Activated naive CD8-positive, alpha-beta T cell treated with anti-CD3 and anti-CD28 coated beads, Interleukin-2, amount 50 U/mL, for 24 hours (primary cell): ENCODE measurements around the gene KLB.

ENCODE experiments used
- ATAC-seq: fragments of 150-1000 bp; cut with Tn5 transposase; one replicate; pipeline ENCODE4 v1.10.0; 2021
- DNase-seq: peaks from one replicate; pipeline ENCODE4 v3.0.0; 2021
- H3K27ac Mint-ChIP-seq: one replicate; pipeline ENCODE4 v1.8.0; 2021; ENCODE audit warnings: mild to moderate bottlenecking, mixed read lengths
- H3K27me3 Mint-ChIP-seq: one replicate; pipeline ENCODE4 v1.8.0; 2021; ENCODE audit warnings: mixed read lengths
- H3K36me3 Mint-ChIP-seq: one replicate; pipeline ENCODE4 v1.8.0; 2021; ENCODE audit warnings: low read depth, mixed read lengths
- H3K4me1 Mint-ChIP-seq: one replicate; pipeline ENCODE4 v1.8.0; 2021; ENCODE audit warnings: mixed read lengths
- H3K4me3 Mint-ChIP-seq: one replicate; pipeline ENCODE4 v1.8.0; 2021; ENCODE audit warnings: mild to moderate bottlenecking, moderate library complexity, mixed read lengths
- H3K9me3 Mint-ChIP-seq: one replicate; pipeline ENCODE4 v1.8.0; 2021; ENCODE audit warnings: mixed read lengths

The KLB gene

DNA sequence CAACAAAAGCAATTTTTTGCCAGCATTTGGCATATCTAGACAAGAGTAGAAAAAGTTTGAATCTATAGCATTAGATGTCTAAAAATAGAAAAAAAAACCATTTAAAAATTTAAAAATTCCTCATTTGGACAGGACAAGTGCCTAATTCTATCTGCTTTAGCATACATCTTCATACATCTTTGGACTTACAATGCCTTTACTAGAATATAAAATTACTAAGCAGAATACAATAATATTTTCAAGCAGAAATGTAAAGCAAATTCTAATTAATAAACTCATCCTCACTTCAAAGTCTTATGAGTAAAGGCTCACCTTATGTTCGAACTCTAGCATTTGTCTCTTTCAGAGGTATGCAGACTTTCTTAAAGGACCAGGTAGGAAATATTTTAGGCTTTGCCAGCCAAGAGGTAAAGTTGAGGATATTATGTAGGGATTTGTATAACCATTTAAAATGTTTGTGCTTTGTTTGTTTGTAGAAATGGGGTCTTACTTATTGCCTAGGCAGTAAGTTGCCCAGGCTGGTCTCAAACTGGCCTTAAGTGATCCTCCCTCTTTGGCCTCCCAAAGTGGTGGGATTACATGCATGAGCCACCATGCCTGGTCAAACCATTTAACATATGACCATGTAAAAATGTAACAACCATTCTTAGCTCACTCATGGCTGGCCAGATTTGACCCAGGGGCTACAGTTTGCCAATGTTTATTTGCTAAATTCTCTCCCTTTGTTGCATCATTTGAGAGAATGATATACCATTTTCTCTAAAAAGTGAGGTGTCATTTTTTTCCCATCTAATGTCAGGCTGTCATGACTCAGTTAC, 91.4 kb downstream of the KLB start:
- Mint-ChIP-seq H3K27ac (no peak overlapping the region), H3K4me3 (no peak overlapping the region), H3K9me3 (no peaks in the 10 kb centered on the region), H3K27me3 (no peaks in the 10 kb centered on the region), H3K36me3 (peaks cover 5% of the 10 kb centered on the region), H3K4me1 (no peaks in the 10 kb centered on the region)
- DNase-seq, result no peak
- ATAC-seq, result no peak

GRCh38 chr4:39498727-39499020, 91.9 kb downstream of the KLB start:
- H3K4me3 Mint-ChIP-seq, result no peak overlapping the region
- H3K36me3 Mint-ChIP-seq, result peaks cover 10% of the 10 kb centered on the region
- no peaks in the 10 kb centered on the region for H3K4me1 Mint-ChIP-seq
- H3K9me3 Mint-ChIP-seq, result no peaks in the 10 kb centered on the region
- DNase-seq (no peak), ATAC-seq (no peak)
- no peaks in the 10 kb centered on the region for H3K27me3 Mint-ChIP-seq
- H3K27ac Mint-ChIP-seq, result no peak overlapping the region
